ENCODE measurements around the gene TMPRSS11A.

DNA sequence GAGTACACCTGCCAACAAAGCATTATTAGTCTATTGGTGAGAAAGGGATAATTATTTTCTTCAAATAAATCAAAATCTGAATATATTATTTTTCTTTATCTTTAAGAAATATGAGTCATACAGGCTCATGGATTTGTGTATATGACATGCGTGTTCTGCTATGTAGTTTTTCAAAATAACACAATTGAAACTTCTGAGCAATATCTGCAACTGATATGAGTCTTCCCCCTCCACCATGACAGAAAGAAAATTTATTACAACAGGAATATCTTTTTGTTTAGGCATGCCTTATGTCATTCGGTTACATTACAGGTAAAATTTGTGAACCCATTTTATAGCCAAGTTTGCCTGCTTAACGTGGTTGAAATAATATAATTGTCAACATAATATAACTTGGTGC lies 32.0 kb downstream of the TMPRSS11A start:
- TF ChIP-seq, protein P1, sequence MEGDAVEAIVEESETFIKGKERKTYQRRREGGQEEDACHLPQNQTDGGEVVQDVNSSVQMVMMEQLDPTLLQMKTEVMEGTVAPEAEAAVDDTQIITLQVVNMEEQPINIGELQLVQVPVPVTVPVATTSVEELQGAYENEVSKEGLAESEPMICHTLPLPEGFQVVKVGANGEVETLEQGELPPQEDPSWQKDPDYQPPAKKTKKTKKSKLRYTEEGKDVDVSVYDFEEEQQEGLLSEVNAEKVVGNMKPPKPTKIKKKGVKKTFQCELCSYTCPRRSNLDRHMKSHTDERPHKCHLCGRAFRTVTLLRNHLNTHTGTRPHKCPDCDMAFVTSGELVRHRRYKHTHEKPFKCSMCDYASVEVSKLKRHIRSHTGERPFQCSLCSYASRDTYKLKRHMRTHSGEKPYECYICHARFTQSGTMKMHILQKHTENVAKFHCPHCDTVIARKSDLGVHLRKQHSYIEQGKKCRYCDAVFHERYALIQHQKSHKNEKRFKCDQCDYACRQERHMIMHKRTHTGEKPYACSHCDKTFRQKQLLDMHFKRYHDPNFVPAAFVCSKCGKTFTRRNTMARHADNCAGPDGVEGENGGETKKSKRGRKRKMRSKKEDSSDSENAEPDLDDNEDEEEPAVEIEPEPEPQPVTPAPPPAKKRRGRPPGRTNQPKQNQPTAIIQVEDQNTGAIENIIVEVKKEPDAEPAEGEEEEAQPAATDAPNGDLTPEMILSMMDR (conservative IDR thresholded peaks at IDR 0.05 in 1 of 2, IDR thresholded peaks at IDR 0.05 in 1 of 2; ENCODE audit: extremely low read depth in 1 of 2, insufficient read depth in 1 of 2, low read depth in 1 of 2, low read length in 2 of 2), result no peak
- TF ChIP-seq EZH2 (IDR thresholded peaks at IDR 0.05; ENCODE audit: borderline replicate concordance, low read length), result no peak

Measured in mammary epithelial cell (primary cell).